SK-N-SH (cell line): ENCODE data around the gene CUBN. TPM values are rescaled to one million over a fixed set of nuclear protein-coding genes. Genes with fewer than 3 reads are reported as not detected.

ENCODE experiments used
- CTCF ChIA-PET: fragments of 300-600, 350-600 bp; formaldehyde crosslinking; extraction: SDS; loops from one replicate; lab custom pipeline; 2021; lab: Yijun Ruan, JAX
- POLR2A ChIA-PET: fragments of 350-600 bp; sonication (Branson Sonifier 250); formaldehyde crosslinking; extraction: SDS; loops from one replicate; lab custom pipeline; 2020; ENCODE audit warnings: antibody characterized with exemption, inconsistent platforms; lab: Yijun Ruan, JAX
- DNase-seq: peaks from one replicate; pipeline ENCODE4 v3.0.0; 2012
- H2AFZ ChIP-seq: fragments of 200-600 bp; sonication (generic); 2 replicates; pipeline ENCODE4 v1.8.1; 2016; ENCODE audit warnings: antibody characterized with exemption, mild to moderate bottlenecking, low read depth
- H3F3A ChIP-seq: fragments of 200-600 bp; sonication (generic); replicated peaks from 2 replicates; pipeline ENCODE3; 2016; ENCODE audit warnings: antibody characterized with exemption, mild to moderate bottlenecking; ENCODE audit not compliant: insufficient read depth
- H3K27ac ChIP-seq, 2 experiments: fragments of 200-500 bp in 1 of 2; fragments of 200-600 bp in 1 of 2; sonication (Bioruptor generic) in 1 of 2; sonication (generic), shearing (Covaris generic) in 1 of 2; 2 replicates each; pipeline versions ENCODE4 v1.5.1 to v1.6.1; 2014 to 2016; ENCODE audit warnings: low read depth in 2 of 2, inconsistent platforms in 1 of 2, low read length in 1 of 2, mild to moderate bottlenecking in 1 of 2, mixed read lengths in 1 of 2
- H3K27me3 ChIP-seq: fragments of 200-600 bp; sonication (generic), shearing (Covaris generic); 2 replicates; pipeline ENCODE4 v1.6.1; 2016; ENCODE audit warnings: mixed run types; ENCODE audit not compliant: insufficient read depth
- H3K36me3 ChIP-seq, 2 experiments: fragments of 200-500 bp in 1 of 2; fragments of 200-600 bp in 1 of 2; sonication (Bioruptor generic) in 1 of 2; sonication (generic) in 1 of 2; replicated peaks in 1 of 2; 2 replicates each; pipeline versions ENCODE3 to v1.5.1; 2014 to 2016; ENCODE audit warnings: low read length in 1 of 2, mild to moderate bottlenecking in 1 of 2; ENCODE audit not compliant: insufficient read depth in 2 of 2, control insufficient read depth in 1 of 2
- H3K4me1 ChIP-seq, 2 experiments: fragments of 200-500 bp in 1 of 2; fragments of 200-600 bp in 1 of 2; sonication (Bioruptor generic) in 1 of 2; sonication (generic), shearing (Covaris generic) in 1 of 2; 2 replicates each; pipeline versions ENCODE4 v1.5.1 to v1.6.1; 2014 to 2016; ENCODE audit warnings: low read depth in 1 of 2, low read length in 1 of 2, mixed run types in 1 of 2; ENCODE audit not compliant: insufficient read depth in 2 of 2, control insufficient read depth in 1 of 2
- H3K4me2 ChIP-seq: fragments of 200-600 bp; sonication (generic), shearing (Covaris generic); 2 replicates; pipeline ENCODE4 v1.6.1; 2017; ENCODE audit warnings: mixed run types
- H3K4me3 ChIP-seq, 2 experiments: fragments of 200-500 bp in 1 of 2; fragments of 200-600 bp in 1 of 2; sonication (Bioruptor generic) in 1 of 2; sonication (generic), shearing (Covaris generic) in 1 of 2; 2 replicates each; pipeline versions ENCODE4 v1.5.1 to v1.8.1; 2014 to 2016; ENCODE audit warnings: low read depth in 2 of 2, inconsistent platforms in 1 of 2, low read length in 1 of 2, mild to moderate bottlenecking in 1 of 2, mixed read lengths in 1 of 2, moderate library complexity in 1 of 2
- H3K79me2 ChIP-seq: fragments of 200-600 bp; sonication (generic); 2 replicates; pipeline ENCODE4 v1.8.1; 2017; ENCODE audit warnings: mild to moderate bottlenecking; ENCODE audit not compliant: insufficient read depth
- H3K9ac ChIP-seq: fragments of 200-600 bp; sonication (generic); 2 replicates; pipeline ENCODE4 v1.6.1; 2017; ENCODE audit warnings: mixed run types
- H3K9me2 ChIP-seq: fragments of 200-600 bp; sonication (generic); 2 replicates; pipeline ENCODE4 v1.6.1; 2017; ENCODE audit warnings: mixed run types
- H3K9me3 ChIP-seq: fragments of 200-600 bp; sonication (generic); 2 replicates; pipeline ENCODE4 v1.6.1; 2017; ENCODE audit warnings: mixed run types, mild to moderate bottlenecking, moderate library complexity
- H4K20me1 ChIP-seq: fragments of 200-600 bp; sonication (generic); 2 replicates; pipeline ENCODE4 v1.6.1; 2017; ENCODE audit warnings: mild to moderate bottlenecking, mixed run types; ENCODE audit not compliant: insufficient read depth
- FOSL2 ChIP-seq: IDR thresholded peaks from 2 replicates; pipeline ENCODE4 v1.4.0; 2012; ENCODE audit warnings: low read depth, mild to moderate bottlenecking, moderate library complexity, borderline replicate concordance
- GABPA ChIP-seq: IDR thresholded peaks from 2 replicates; pipeline ENCODE4 v1.4.0; 2012; ENCODE audit warnings: low read depth, mild to moderate bottlenecking
- GATA2 ChIP-seq: sonication (generic); formaldehyde crosslinking; IDR thresholded peaks from 2 replicates; pipeline ENCODE4 v1.5.0; 2020; ENCODE audit warnings: mild to moderate bottlenecking, missing genetic modification reagents
- MAX ChIP-seq: IDR thresholded peaks from 2 replicates; pipeline ENCODE4 v1.4.0; 2012; ENCODE audit warnings: low read depth
- MEF2A ChIP-seq: IDR thresholded peaks from 2 replicates; pipeline ENCODE4 v1.4.0; 2012; ENCODE audit warnings: low read depth, borderline replicate concordance
- MXI1 ChIP-seq: IDR thresholded peaks from 2 replicates; pipeline ENCODE4 v1.6.1; 2012; ENCODE audit warnings: mild to moderate bottlenecking, low read depth, low read length, improper control_type of control experiment
- RCOR1 ChIP-seq: fragments of 150-350 bp; IDR thresholded peaks from 2 replicates; pipeline ENCODE4 v1.6.1; 2017; ENCODE audit warnings: antibody characterized with exemption, low read length
- TCF12 ChIP-seq: IDR thresholded peaks from 2 replicates; pipeline ENCODE4 v1.4.0; 2012
- ZBTB33 ChIP-seq: IDR thresholded peaks from 2 replicates; pipeline ENCODE4 v1.4.0; 2012; ENCODE audit warnings: low read depth, borderline replicate concordance
- WGBS: methylation state at CpG from one replicate; pipeline ENCODE4 v1.1.6; 2017; ENCODE audit warnings: low lambda C conversion rate; 5-methylcytosine and 5-hydroxymethylcytosine counted together
- polyA plus RNA-seq, 3 experiments: library from polyadenylated mRNA; depleted of rRNA; stranded (reverse); fragments of >200 nt; gene quantifications; 2 replicates each; pipeline ENCODE4 v1.2.3, GENCODE V29; 2012
- TF ChIP-seq, protein P1 (sequence below): IDR thresholded peaks from 2 replicates; pipeline ENCODE4 v1.4.0; 2012; ENCODE audit warnings: low read depth, borderline replicate concordance

The CUBN gene
- polyA plus RNA-seq, 1 of the 3 experiments (the other 2 are of a cell fraction): 2.4 TPM

- ChIA-PET CTCF (interaction anchor here (1.0 kb wide), 1 partner anchor 415 kb away, joined by 3 read pairs; no protein-coding TSS in a partner anchor), POLR2A (no interaction called here)
- Histone ChIP-seq H3K79me2 (peaks cover 58% of the 10 kb centered on the region), H3F3A (peaks cover 3% of the 10 kb centered on the region), H3K4me2 (peak overlapping the region; percentile 99), H3K36me3 (no peaks in the 10 kb centered on the region), H3K9me2 (no peaks in the 10 kb centered on the region), H3K27ac (no peak overlapping the region), H3K9ac (peak overlapping the region; percentile 67; the same call in 1 of the 2 replicates), H3K4me3 (peak overlapping the region; percentile 88 to 89), H3K4me1 (peaks cover 0 to 13% of the 10 kb centered on the region in 2 experiments; a peak in 2 of 4 replicates), H3K9me3 (no peaks in the 10 kb centered on the region), H2AFZ (0 out of 2 replicates have a peak overlapping the region, but pooled peaks have one; percentile 83), H4K20me1 (no peaks in the 10 kb centered on the region), H3K27me3 (no peaks in the 10 kb centered on the region)
- TF ChIP-seq MEF2A (no peak), MXI1 (no peak)
- peak; percentile 9 for DNase-seq
- 90% methylated on average over 4 of the region's 4 CpGs for WGBS
These were observed 313.4 kb downstream of the CUBN start for GRCh38 chr10:16816171-16816570.

DNA sequence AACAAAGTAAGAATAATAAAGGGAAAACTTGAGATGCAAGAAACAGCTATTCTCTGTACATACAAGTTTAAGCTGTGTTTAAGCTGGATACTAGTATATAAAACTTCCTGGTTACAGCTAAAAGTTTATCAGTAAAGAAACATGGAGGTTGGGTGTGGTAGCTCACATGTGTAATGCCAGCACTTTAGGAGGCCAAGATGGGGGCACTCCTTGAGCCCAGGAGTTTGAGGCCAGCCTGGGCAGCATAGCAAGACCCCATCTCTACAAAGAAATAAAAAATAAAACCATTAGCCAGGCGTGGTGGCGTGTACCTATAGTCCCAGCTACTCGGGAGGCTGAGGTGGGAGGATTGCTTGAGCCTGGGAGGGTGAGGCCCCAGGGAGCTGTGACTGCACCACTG lies 315.6 kb downstream of the CUBN start:
- Histone ChIP-seq H3K4me1 (peaks cover 0 to 13% of the 10 kb centered on the region in 2 experiments; a peak in 2 of 4 replicates), H3K9me3 (no peaks in the 10 kb centered on the region), H4K20me1 (no peaks in the 10 kb centered on the region), H3K9me2 (no peaks in the 10 kb centered on the region), H3K36me3 (no peaks in the 10 kb centered on the region), H3K4me3 (no peak overlapping the region), H3K79me2 (peaks cover 78% of the 10 kb centered on the region), H3K27me3 (no peaks in the 10 kb centered on the region), H3F3A (peaks cover 3% of the 10 kb centered on the region), H3K4me2 (no peak overlapping the region), H3K27ac (no peak overlapping the region), H2AFZ (no peak overlapping the region), H3K9ac (no peak overlapping the region)
- ChIA-PET POLR2A (no interaction called here), CTCF (no interaction called here)
- TF ChIP-seq, protein P1, sequence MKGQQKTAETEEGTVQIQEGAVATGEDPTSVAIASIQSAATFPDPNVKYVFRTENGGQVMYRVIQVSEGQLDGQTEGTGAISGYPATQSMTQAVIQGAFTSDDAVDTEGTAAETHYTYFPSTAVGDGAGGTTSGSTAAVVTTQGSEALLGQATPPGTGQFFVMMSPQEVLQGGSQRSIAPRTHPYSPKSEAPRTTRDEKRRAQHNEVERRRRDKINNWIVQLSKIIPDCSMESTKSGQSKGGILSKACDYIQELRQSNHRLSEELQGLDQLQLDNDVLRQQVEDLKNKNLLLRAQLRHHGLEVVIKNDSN: no peak
- TF ChIP-seq TCF12 (no peak), MXI1 (no peak), GATA2 (CRISPR knock-in tag) (no peak), GABPA (no peak), ZBTB33 (no peak), MEF2A (no peak), FOSL2 (no peak), MAX (no peak), RCOR1 (no peak)
- no peak for DNase-seq
- 100% methylated on average over 3 of the region's 3 CpGs for WGBS
